Measurements from ENCODE around the gene HACD2.

Gene HACD2

GRCh38 chr3:123493912-123494311, 90.9 kb downstream of the HACD2 start:
- no peaks in the 10 kb centered on the region for H3F3A ChIP-seq (ENCODE audit: insufficient read depth)
- H3K79me2 ChIP-seq (ENCODE audit: insufficient read depth, low read length) = no peaks in the 10 kb centered on the region
- H3K27ac ChIP-seq (ENCODE audit: low read depth, low read length) = no peak overlapping the region
- H3K9ac ChIP-seq (ENCODE audit: low read length) = no peak overlapping the region
- H3K9me2 ChIP-seq (replicated peaks; ENCODE audit: insufficient read depth, low read length) = no peaks in the 10 kb centered on the region
- TF ChIP-seq CTCF (IDR thresholded peaks at IDR 0.05; ENCODE audit: insufficient read depth, low read length, poor library complexity, severe bottlenecking) = no peak
- no peak for TF ChIP-seq EZH2phosphoT487 (conservative IDR thresholded peaks at IDR 0.05; ENCODE audit: low read length)
- H4K20me1 ChIP-seq (ENCODE audit: low read depth, low read length) = no peaks in the 10 kb centered on the region
- H3K36me3 ChIP-seq (ENCODE audit: low read length) = no peaks in the 10 kb centered on the region
- H3K4me3 ChIP-seq (ENCODE audit: insufficient read depth, low read length, poor library complexity, severe bottlenecking) = no peak overlapping the region
- H3K27me3 ChIP-seq (ENCODE audit: low read length) = no peaks in the 10 kb centered on the region
- H3K9me3 ChIP-seq (ENCODE audit: insufficient read depth, low read length) = no peaks in the 10 kb centered on the region
- H2AFZ ChIP-seq (ENCODE audit: low read depth, low read length, severe bottlenecking) = no peak overlapping the region
- no peak overlapping the region for H3K4me2 ChIP-seq (ENCODE audit: low read depth, low read length, poor library complexity, severe bottlenecking)

- H3K9ac ChIP-seq (ENCODE audit: low read length) = no peak overlapping the region
- no peaks in the 10 kb centered on the region for H3K36me3 ChIP-seq (ENCODE audit: low read length)
- TF ChIP-seq EZH2phosphoT487 (conservative IDR thresholded peaks at IDR 0.05; ENCODE audit: low read length) (no peak), CTCF (IDR thresholded peaks at IDR 0.05; ENCODE audit: insufficient read depth, low read length, poor library complexity, severe bottlenecking) (no peak)
- H3F3A ChIP-seq (ENCODE audit: insufficient read depth) = no peaks in the 10 kb centered on the region
- no peak overlapping the region for H3K4me3 ChIP-seq (ENCODE audit: insufficient read depth, low read length, poor library complexity, severe bottlenecking)
- H3K9me3 ChIP-seq (ENCODE audit: insufficient read depth, low read length) = no peaks in the 10 kb centered on the region
- no peaks in the 10 kb centered on the region for H4K20me1 ChIP-seq (ENCODE audit: low read depth, low read length)
- no peak overlapping the region for H3K4me2 ChIP-seq (ENCODE audit: low read depth, low read length, poor library complexity, severe bottlenecking)
- H3K79me2 ChIP-seq (ENCODE audit: insufficient read depth, low read length) = no peaks in the 10 kb centered on the region
- no peak overlapping the region for H3K27ac ChIP-seq (ENCODE audit: low read depth, low read length)
- H2AFZ ChIP-seq (ENCODE audit: low read depth, low read length, severe bottlenecking) = no peak overlapping the region
- H3K9me2 ChIP-seq (replicated peaks; ENCODE audit: insufficient read depth, low read length) = no peaks in the 10 kb centered on the region
- no peaks in the 10 kb centered on the region for H3K27me3 ChIP-seq (ENCODE audit: low read length)
Measured at GRCh38 chr3:123491966-123492587, 92.8 kb downstream of the HACD2 start.

- Histone ChIP-seq H3K27ac (ENCODE audit: low read depth, low read length) (no peak overlapping the region), H3K27me3 (ENCODE audit: low read length) (no peaks in the 10 kb centered on the region), H2AFZ (ENCODE audit: low read depth, low read length, severe bottlenecking) (no peak overlapping the region), H3K9me3 (ENCODE audit: insufficient read depth, low read length) (no peaks in the 10 kb centered on the region), H4K20me1 (ENCODE audit: low read depth, low read length) (no peaks in the 10 kb centered on the region), H3K36me3 (ENCODE audit: low read length) (no peaks in the 10 kb centered on the region), H3K9me2 (replicated peaks; ENCODE audit: insufficient read depth, low read length) (no peaks in the 10 kb centered on the region), H3K9ac (ENCODE audit: low read length) (no peak overlapping the region), H3K79me2 (ENCODE audit: insufficient read depth, low read length) (no peaks in the 10 kb centered on the region), H3K4me2 (ENCODE audit: low read depth, low read length, poor library complexity, severe bottlenecking) (no peak overlapping the region), H3K4me3 (ENCODE audit: insufficient read depth, low read length, poor library complexity, severe bottlenecking) (no peak overlapping the region), H3F3A (ENCODE audit: insufficient read depth) (no peaks in the 10 kb centered on the region)
- TF ChIP-seq EZH2phosphoT487 (conservative IDR thresholded peaks at IDR 0.05; ENCODE audit: low read length) (no peak), CTCF (IDR thresholded peaks at IDR 0.05; ENCODE audit: insufficient read depth, low read length, poor library complexity, severe bottlenecking) (peak; percentile 79)
Measured at GRCh38 chr3:123489400-123490004, 95.4 kb downstream of the HACD2 start.

Data from SU-DHL-6 (cell line).